GM18499 (cell line): ENCODE results near the gene ARL6IP5.

Source experiments
- ATAC-seq: cut with Tn5 transposase; IDR thresholded peaks from one replicate; pipeline ENCODE4 v1.9.1; 2021; ENCODE audit warnings: moderate number of reproducible peaks; ENCODE audit not compliant: insufficient read depth, unreplicated experiment

Gene ARL6IP5

DNA sequence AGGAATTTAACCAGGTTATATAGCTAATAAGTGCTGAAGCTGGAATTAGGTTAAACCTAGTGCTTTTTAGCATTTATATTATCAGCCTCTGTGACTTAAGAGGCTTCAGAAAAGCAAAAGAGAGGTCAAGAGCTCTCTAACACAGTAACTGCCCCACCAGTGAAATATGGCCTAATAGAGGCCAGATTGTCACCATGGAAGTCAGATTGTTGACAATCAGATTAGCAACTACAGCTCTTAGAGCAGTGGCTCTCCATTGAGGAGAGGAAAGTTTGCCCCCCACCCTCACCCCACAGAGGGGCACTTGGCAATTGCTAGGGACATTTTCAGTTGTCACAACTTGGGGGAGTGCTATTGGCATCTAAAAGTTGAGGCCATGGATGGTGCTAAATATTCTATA is 61.0 kb downstream of the ARL6IP5 start:
- no peak for ATAC-seq

DNA sequence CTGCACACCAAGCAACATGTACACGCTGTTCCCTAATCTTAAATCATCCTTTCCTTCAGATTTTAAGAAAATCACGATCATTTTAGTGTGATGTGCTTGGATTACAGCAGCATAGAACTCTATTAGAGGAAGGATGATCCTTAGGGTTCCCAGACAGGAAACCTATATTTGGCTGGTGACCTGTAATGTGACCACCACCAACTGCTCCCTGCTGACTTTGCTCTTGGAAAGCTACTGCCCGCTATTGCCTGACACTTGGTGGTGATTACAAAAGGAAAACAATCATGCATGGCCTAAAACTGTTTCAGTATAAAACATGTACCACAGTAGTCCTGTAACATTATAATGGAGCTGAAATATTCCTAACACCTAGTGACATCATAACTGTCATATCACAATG is 64.8 kb downstream of the ARL6IP5 start:
- ATAC-seq, result no peak
